Effector memory CD4-positive, alpha-beta T cell (primary cell): ENCODE measurements around the gene HOXD8.

ENCODE experiments used
- DNase-seq, 3 donors: peaks; one replicate each; pipeline ENCODE4 v3.0.0-alpha.2; 2020
- H3K27ac ChIP-seq: 2 replicates; pipeline ENCODE4 v1.7.0; 2013; ENCODE audit warnings: mild to moderate bottlenecking, low read length, moderate library complexity; ENCODE audit not compliant: insufficient read depth, poor library complexity, severe bottlenecking
- H3K27me3 ChIP-seq: replicated peaks from 2 replicates; pipeline ENCODE4 v1.7.0; 2013; ENCODE audit warnings: mild to moderate bottlenecking, low read length; ENCODE audit not compliant: insufficient read depth, control insufficient read depth, poor library complexity, severe bottlenecking
- H3K36me3 ChIP-seq: 2 replicates; pipeline ENCODE4 v1.7.0; 2013; ENCODE audit warnings: mild to moderate bottlenecking, low read length, moderate library complexity; ENCODE audit not compliant: control insufficient read depth, insufficient read depth
- H3K4me1 ChIP-seq: 2 replicates; pipeline ENCODE4 v1.7.0; 2013; ENCODE audit warnings: low read length, mild to moderate bottlenecking; ENCODE audit not compliant: control insufficient read depth, insufficient read depth, poor library complexity, severe bottlenecking
- H3K4me3 ChIP-seq: 2 replicates; pipeline ENCODE4 v1.7.0; 2013; ENCODE audit warnings: low read length, low read depth, mild to moderate bottlenecking; ENCODE audit not compliant: insufficient read depth, poor library complexity, severe bottlenecking
- H3K9me3 ChIP-seq: 2 replicates; pipeline ENCODE4 v1.7.0; 2013; ENCODE audit warnings: mild to moderate bottlenecking, low read length, moderate library complexity; ENCODE audit not compliant: control insufficient read depth

Gene HOXD8

GRCh38 chr2:176139661-176140512 is 10.4 kb downstream of the HOXD8 start:
- DNase-seq: no peak
- Histone ChIP-seq H3K9me3 (no peaks in the 10 kb centered on the region), H3K27ac (no peak overlapping the region), H3K27me3 (peaks cover 72% of the 10 kb centered on the region), H3K4me3 (no peak overlapping the region), H3K4me1 (peaks cover 9% of the 10 kb centered on the region), H3K36me3 (no peaks in the 10 kb centered on the region)

- Histone ChIP-seq H3K36me3 (no peaks in the 10 kb centered on the region), H3K4me1 (peaks cover 9% of the 10 kb centered on the region), H3K27me3 (peaks cover 72% of the 10 kb centered on the region), H3K4me3 (no peak overlapping the region), H3K9me3 (no peaks in the 10 kb centered on the region), H3K27ac (no peak overlapping the region)
- peak; percentile 15 to 36 (median 22) for DNase-seq
Observed at GRCh38 chr2:176140513-176141317, 11.2 kb downstream of the HOXD8 start.

GRCh38 chr2:176142281-176142680 is 12.8 kb downstream of the HOXD8 start:
- Histone ChIP-seq H3K4me3 (no peak overlapping the region), H3K27ac (no peak overlapping the region), H3K4me1 (no peaks in the 10 kb centered on the region), H3K9me3 (no peaks in the 10 kb centered on the region), H3K36me3 (no peaks in the 10 kb centered on the region), H3K27me3 (peaks cover 71% of the 10 kb centered on the region)
- no peak for DNase-seq

GRCh38 chr2:176145085-176145969 is 15.8 kb downstream of the HOXD8 start:
- DNase-seq: no peak
- H3K27ac ChIP-seq: no peak overlapping the region
- H3K4me3 ChIP-seq: no peak overlapping the region
- no peaks in the 10 kb centered on the region for H3K9me3 ChIP-seq
- no peaks in the 10 kb centered on the region for H3K4me1 ChIP-seq
- no peaks in the 10 kb centered on the region for H3K36me3 ChIP-seq
- peaks cover 61% of the 10 kb centered on the region for H3K27me3 ChIP-seq

- Histone ChIP-seq H3K36me3 (no peaks in the 10 kb centered on the region), H3K27ac (no peak overlapping the region), H3K4me1 (no peaks in the 10 kb centered on the region), H3K4me3 (no peak overlapping the region), H3K9me3 (no peaks in the 10 kb centered on the region), H3K27me3 (peaks cover 61% of the 10 kb centered on the region)
- DNase-seq: no peak
Observed at GRCh38 chr2:176146101-176146500, 16.6 kb downstream of the HOXD8 start.

GRCh38 chr2:176146645-176147044 is 17.1 kb downstream of the HOXD8 start:
- H3K4me3 ChIP-seq: no peak overlapping the region
- peaks cover 61% of the 10 kb centered on the region for H3K27me3 ChIP-seq
- H3K27ac ChIP-seq: no peak overlapping the region
- H3K36me3 ChIP-seq: no peaks in the 10 kb centered on the region
- H3K4me1 ChIP-seq: no peaks in the 10 kb centered on the region
- no peak for DNase-seq
- H3K9me3 ChIP-seq: no peaks in the 10 kb centered on the region

- peaks cover 65% of the 10 kb centered on the region for H3K27me3 ChIP-seq
- no peaks in the 10 kb centered on the region for H3K36me3 ChIP-seq
- no peak for DNase-seq
- H3K4me3 ChIP-seq: no peak overlapping the region
- no peak overlapping the region for H3K27ac ChIP-seq
- H3K4me1 ChIP-seq: no peaks in the 10 kb centered on the region
- H3K9me3 ChIP-seq: no peaks in the 10 kb centered on the region
Observed at GRCh38 chr2:176147210-176147799, 17.8 kb downstream of the HOXD8 start.

- H3K9me3 ChIP-seq: no peaks in the 10 kb centered on the region
- DNase-seq: no peak
- H3K27me3 ChIP-seq: peaks cover 64% of the 10 kb centered on the region
- no peaks in the 10 kb centered on the region for H3K36me3 ChIP-seq
- H3K27ac ChIP-seq: no peak overlapping the region
- H3K4me1 ChIP-seq: no peaks in the 10 kb centered on the region
- no peak overlapping the region for H3K4me3 ChIP-seq
Observed at GRCh38 chr2:176147800-176148496, 18.4 kb downstream of the HOXD8 start.
